ENCODE data around the gene KCNK5.

KCNK5 gene

GRCh38 chr6:39228992-39229767 is at the start of gene KCNK5:
Gene KCNK5, minus strand, starts transcription at chr6:39229475. Its CDS starts 364 bp downstream, at chr6:39229111.
- peak in 2 of 3 donors; percentile 25 to 68 for DNase-seq (ENCODE audit: low read depth in 3 of 3, low spot score in 1 of 3)

GRCh38 chr6:39276379-39276995 is 47.2 kb upstream of the KCNK5 start:
- no peak for DNase-seq (ENCODE audit: low read depth in 3 of 3, low spot score in 1 of 3)

- no peak for DNase-seq (ENCODE audit: low read depth in 3 of 3, low spot score in 1 of 3)
Observed at GRCh38 chr6:39274903-39275302, 45.6 kb upstream of the KCNK5 start.

GRCh38 chr6:39274471-39274870 is 45.2 kb upstream of the KCNK5 start:
- DNase-seq (ENCODE audit: low read depth in 3 of 3, low spot score in 1 of 3), result no peak

GRCh38 chr6:39273406-39273821 is 44.1 kb upstream of the KCNK5 start:
- DNase-seq (ENCODE audit: low read depth in 3 of 3, low spot score in 1 of 3), result no peak

GRCh38 chr6:39269961-39270360 is 40.7 kb upstream of the KCNK5 start:
- no peak for DNase-seq (ENCODE audit: low read depth in 3 of 3, low spot score in 1 of 3)

- no peak for DNase-seq (ENCODE audit: low read depth in 3 of 3, low spot score in 1 of 3)
Observed at GRCh38 chr6:39268721-39269120, 39.4 kb upstream of the KCNK5 start.

- no peak for DNase-seq (ENCODE audit: low read depth in 3 of 3, low spot score in 1 of 3)
Observed at GRCh38 chr6:39268171-39268570, 38.9 kb upstream of the KCNK5 start.

GRCh38 chr6:39266782-39267355 is 37.6 kb upstream of the KCNK5 start:
- no peak for DNase-seq (ENCODE audit: low read depth in 3 of 3, low spot score in 1 of 3)

- DNase-seq (ENCODE audit: low read depth in 3 of 3, low spot score in 1 of 3), result no peak
Observed at GRCh38 chr6:39266375-39266774, 37.1 kb upstream of the KCNK5 start.

- DNase-seq (ENCODE audit: low read depth in 3 of 3, low spot score in 1 of 3), result no peak
Observed at GRCh38 chr6:39263303-39264037, 34.2 kb upstream of the KCNK5 start.

GRCh38 chr6:39261751-39262150 is 32.5 kb upstream of the KCNK5 start:
- DNase-seq (ENCODE audit: low read depth in 3 of 3, low spot score in 1 of 3), result no peak

GRCh38 chr6:39260953-39261352 is 31.7 kb upstream of the KCNK5 start:
- DNase-seq (ENCODE audit: low read depth in 3 of 3, low spot score in 1 of 3), result no peak

- no peak for DNase-seq (ENCODE audit: low read depth in 3 of 3, low spot score in 1 of 3)
Observed at GRCh38 chr6:39260456-39260855, 31.2 kb upstream of the KCNK5 start.

- DNase-seq (ENCODE audit: low read depth in 3 of 3, low spot score in 1 of 3), result no peak
Observed at GRCh38 chr6:39256294-39256940, 27.1 kb upstream of the KCNK5 start.

GRCh38 chr6:39254999-39255535 is 25.8 kb upstream of the KCNK5 start:
- DNase-seq (ENCODE audit: low read depth in 3 of 3, low spot score in 1 of 3), result no peak

- no peak for DNase-seq (ENCODE audit: low read depth in 3 of 3, low spot score in 1 of 3)
Observed at GRCh38 chr6:39251406-39251805, 22.1 kb upstream of the KCNK5 start.

- DNase-seq (ENCODE audit: low read depth in 3 of 3, low spot score in 1 of 3), result no peak
Observed at GRCh38 chr6:39250507-39250906, 21.2 kb upstream of the KCNK5 start.

- no peak for DNase-seq (ENCODE audit: low read depth in 3 of 3, low spot score in 1 of 3)
Observed at GRCh38 chr6:39249278-39249677, 20.0 kb upstream of the KCNK5 start.

GRCh38 chr6:39247667-39248194 is 18.5 kb upstream of the KCNK5 start:
- DNase-seq (ENCODE audit: low read depth in 3 of 3, low spot score in 1 of 3), result no peak

GRCh38 chr6:39243809-39244208 is 14.5 kb upstream of the KCNK5 start:
- DNase-seq (ENCODE audit: low read depth in 3 of 3, low spot score in 1 of 3), result no peak

All from stimulated activated CD4-positive, alpha-beta T cell treated with anti-CD3 and anti-CD28 coated beads, TNF-alpha, amount 100 ng/mL, for 1 hour (primary cell).